IPS DF 6.9 (cell line): ENCODE measurements around the gene SPIRE1.
A peak's percentile ranks its signal among the peaks of the same experiment; 100 is the strongest.

Experiments
- DNase-seq: peaks from one replicate; pipeline ENCODE4 v3.0.0-alpha.2; 2013; ENCODE audit warnings: low read depth, low spot score
- H3K27ac ChIP-seq: one replicate; pipeline ENCODE4 v1.5.1; 2013; ENCODE audit warnings: low read length, control low read depth
- H3K27me3 ChIP-seq: 2 replicates; pipeline ENCODE4 v1.6.1; 2013; ENCODE audit warnings: mild to moderate bottlenecking, low read length; ENCODE audit not compliant: control insufficient read depth, insufficient read depth
- H3K36me3 ChIP-seq: 2 replicates; pipeline ENCODE4 v1.6.1; 2013; ENCODE audit warnings: low read length; ENCODE audit not compliant: control insufficient read depth, insufficient read depth
- H3K4me1 ChIP-seq: 2 replicates; pipeline ENCODE4 v1.6.1; 2013; ENCODE audit warnings: low read length; ENCODE audit not compliant: control insufficient read depth, insufficient read depth
- H3K4me3 ChIP-seq: 2 replicates; pipeline ENCODE4 v1.5.1; 2013; ENCODE audit warnings: mild to moderate bottlenecking, low read length
- H3K9me3 ChIP-seq: 2 replicates; pipeline ENCODE4 v1.6.1; 2013; ENCODE audit warnings: low read length, inconsistent platforms; ENCODE audit not compliant: control insufficient read depth, insufficient read depth
- WGBS: extraction: QIAGEN DNeasy Blood & Tissue Kit; methylation state at CpG from one replicate; pipeline ENCODE4 v1.1.7; 2013; ENCODE audit warnings: mixed read lengths, missing lambda C conversion rate; ENCODE audit not compliant: insufficient read length, insufficient coverage; 5-methylcytosine and 5-hydroxymethylcytosine counted together

Gene SPIRE1

GRCh38 chr18:12657684-12658425, at the start of gene SPIRE1:
Gene SPIRE1 (minus strand): TSS chr18:12658107. CDS start chr18:12657866, 241 bp downstream.
- WGBS = no CpG with 5 or more reads among the region's 112 CpGs
- no peaks in the 10 kb centered on the region for H3K9me3 ChIP-seq
- peaks cover under 1% of the 10 kb centered on the region; the same call in 1 of the 2 replicates for H3K4me1 ChIP-seq
- no peaks in the 10 kb centered on the region for H3K27me3 ChIP-seq
- no peaks in the 10 kb centered on the region for H3K36me3 ChIP-seq
- peak within 1 kb of the TSS; percentile 77 for H3K4me3 ChIP-seq
- H3K27ac ChIP-seq = no peak within 1 kb of the TSS
- DNase-seq = no peak

DNA sequence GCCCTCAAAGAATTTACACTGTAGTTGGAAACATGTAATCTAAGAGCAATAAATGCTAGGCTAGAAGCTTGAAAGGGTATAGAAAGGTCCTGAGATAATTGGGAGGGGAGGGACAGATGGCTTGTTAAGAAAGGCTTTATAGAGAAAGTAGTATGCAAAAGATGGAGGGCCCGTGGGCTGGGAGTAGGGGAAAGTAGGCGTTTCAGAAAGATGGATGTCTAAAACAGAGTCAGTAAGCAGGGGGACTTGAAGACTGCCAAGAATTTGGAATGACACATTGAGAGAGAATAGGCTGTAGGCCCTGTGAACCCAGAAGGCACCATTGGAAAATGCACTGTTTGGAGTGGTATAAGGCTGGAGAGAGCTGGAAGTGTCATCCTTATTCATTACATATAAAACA, 45.8 kb upstream of the SPIRE1 start:
- H3K27me3 ChIP-seq = no peaks in the 10 kb centered on the region
- DNase-seq = no peak
- H3K36me3 ChIP-seq = peaks cover 8% of the 10 kb centered on the region; the same call in 1 of the 2 replicates
- H3K27ac ChIP-seq = no peak overlapping the region
- peak overlapping the region; percentile 85; the same call in 1 of the 2 replicates for H3K4me3 ChIP-seq
- H3K4me1 ChIP-seq = no peaks in the 10 kb centered on the region
- no peaks in the 10 kb centered on the region for H3K9me3 ChIP-seq
- WGBS = no CpG with 5 or more reads among the region's 2 CpGs

- Histone ChIP-seq H3K4me1 (no peaks in the 10 kb centered on the region), H3K36me3 (peaks cover 8% of the 10 kb centered on the region; the same call in 1 of the 2 replicates), H3K27ac (no peak overlapping the region), H3K4me3 (peak overlapping the region; percentile 85), H3K9me3 (no peaks in the 10 kb centered on the region), H3K27me3 (no peaks in the 10 kb centered on the region)
- no peak for DNase-seq
- no CpG with 5 or more reads among the region's 28 CpGs for WGBS
These were observed 45.2 kb upstream of the SPIRE1 start for GRCh38 chr18:12703096-12703567.

DNA sequence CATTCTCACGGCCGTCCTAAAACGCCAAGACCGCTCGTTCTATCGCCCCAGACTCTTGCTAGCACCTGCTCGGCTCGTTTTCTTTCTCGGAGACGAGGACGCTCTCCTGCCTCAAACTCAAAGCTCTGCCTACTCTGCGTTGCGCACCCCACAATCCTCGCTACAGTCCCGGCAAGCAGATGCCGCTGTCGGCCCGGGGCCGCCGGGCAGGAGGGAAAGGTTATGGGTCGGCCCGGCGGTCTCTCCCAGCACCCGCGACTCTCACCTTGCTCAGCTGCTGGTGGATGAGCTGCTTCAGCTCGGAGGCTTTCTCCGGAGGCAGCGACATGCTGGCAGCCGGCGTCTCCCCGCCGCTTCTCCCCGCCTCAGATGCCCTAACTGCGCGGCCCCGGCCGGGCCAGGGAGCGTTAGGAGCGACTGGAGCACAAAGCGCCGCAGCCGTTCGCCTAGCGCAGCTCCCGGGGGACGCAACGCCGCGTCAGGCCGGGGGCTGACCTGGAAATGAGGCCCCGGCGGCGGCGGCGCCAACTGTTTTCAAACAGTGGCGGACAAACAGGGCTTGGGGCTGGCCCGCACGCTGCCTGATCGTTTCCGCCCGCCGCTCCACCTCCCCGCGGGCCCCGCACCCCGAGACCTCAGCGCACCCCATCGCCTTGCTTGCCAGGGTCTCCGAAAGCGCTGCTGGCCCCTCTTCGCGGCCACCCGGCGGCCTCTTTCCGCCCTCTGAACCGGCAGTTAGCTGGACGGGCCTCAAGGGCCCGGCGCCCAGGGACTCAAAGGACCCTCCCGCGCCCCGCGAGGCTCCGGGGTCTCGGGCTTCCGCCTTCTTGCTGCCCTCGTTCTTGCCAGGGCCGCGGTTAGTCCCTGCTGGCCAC, 44.6 kb upstream of the SPIRE1 start, which contains the start of the genes CEP76 and PSMG2:
Gene CEP76 (minus strand): TSS at position 503 of the 875 bp plus-strand sequence. CDS start 175 bp downstream, at position 328.
Gene PSMG2 (plus strand): TSS at position 822 of the 875 bp plus-strand sequence. CDS start 66 bp downstream, outside the sequence.
- peak within 1 kb of the TSS; percentile 85 for H3K4me3 ChIP-seq
- no peaks in the 10 kb centered on the region for H3K9me3 ChIP-seq
- peaks cover 3% of the 10 kb centered on the region; the same call in 1 of the 2 replicates for H3K36me3 ChIP-seq
- H3K27me3 ChIP-seq = no peaks in the 10 kb centered on the region
- H3K27ac ChIP-seq = no peak within 1 kb of the TSS
- DNase-seq = peak; percentile 41
- WGBS = no CpG with 5 or more reads among the region's 89 CpGs
- H3K4me1 ChIP-seq = no peaks in the 10 kb centered on the region

DNA sequence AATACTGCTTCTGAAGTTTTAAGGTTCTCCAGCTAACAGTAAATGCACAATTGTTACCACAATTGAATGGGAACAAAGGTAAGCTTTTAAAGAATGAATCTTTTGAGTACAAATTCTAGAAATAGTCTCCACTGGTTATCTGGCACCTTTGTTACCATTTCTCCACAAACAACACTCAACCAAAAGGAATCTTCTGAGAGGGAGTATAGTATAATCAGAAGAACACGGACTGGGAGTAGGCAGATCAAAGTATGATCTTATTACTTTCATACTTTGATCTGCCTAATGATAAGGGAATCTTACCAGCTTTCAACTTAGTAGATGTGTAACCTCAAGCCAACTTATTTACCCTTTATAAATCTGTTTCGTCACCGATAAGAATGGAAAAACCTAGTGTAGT, 43.3 kb upstream of the SPIRE1 start:
- Histone ChIP-seq H3K27me3 (no peaks in the 10 kb centered on the region), H3K4me1 (no peaks in the 10 kb centered on the region), H3K36me3 (peaks cover 2% of the 10 kb centered on the region; the same call in 1 of the 2 replicates), H3K9me3 (no peaks in the 10 kb centered on the region), H3K4me3 (no peak overlapping the region; the same call in 1 of the 2 replicates), H3K27ac (no peak overlapping the region)
- DNase-seq = no peak
- WGBS = no CpG with 5 or more reads among the region's 3 CpGs

GRCh38 chr18:12699747-12700146, 41.8 kb upstream of the SPIRE1 start:
- H3K36me3 ChIP-seq = peaks cover 2% of the 10 kb centered on the region; the same call in 1 of the 2 replicates
- no peak for DNase-seq
- WGBS = no CpG with 5 or more reads among the region's 2 CpGs
- no peak overlapping the region for H3K4me3 ChIP-seq
- H3K27me3 ChIP-seq = no peaks in the 10 kb centered on the region
- no peaks in the 10 kb centered on the region for H3K4me1 ChIP-seq
- H3K9me3 ChIP-seq = no peaks in the 10 kb centered on the region
- H3K27ac ChIP-seq = no peak overlapping the region

- Histone ChIP-seq H3K4me1 (no peaks in the 10 kb centered on the region), H3K4me3 (no peak overlapping the region), H3K36me3 (peaks cover 2% of the 10 kb centered on the region; the same call in 1 of the 2 replicates), H3K27me3 (no peaks in the 10 kb centered on the region), H3K27ac (no peak overlapping the region), H3K9me3 (no peaks in the 10 kb centered on the region)
- DNase-seq = no peak
- no CpG with 5 or more reads among the region's 2 CpGs for WGBS
These were observed 36.1 kb upstream of the SPIRE1 start for GRCh38 chr18:12694032-12694431.

DNA sequence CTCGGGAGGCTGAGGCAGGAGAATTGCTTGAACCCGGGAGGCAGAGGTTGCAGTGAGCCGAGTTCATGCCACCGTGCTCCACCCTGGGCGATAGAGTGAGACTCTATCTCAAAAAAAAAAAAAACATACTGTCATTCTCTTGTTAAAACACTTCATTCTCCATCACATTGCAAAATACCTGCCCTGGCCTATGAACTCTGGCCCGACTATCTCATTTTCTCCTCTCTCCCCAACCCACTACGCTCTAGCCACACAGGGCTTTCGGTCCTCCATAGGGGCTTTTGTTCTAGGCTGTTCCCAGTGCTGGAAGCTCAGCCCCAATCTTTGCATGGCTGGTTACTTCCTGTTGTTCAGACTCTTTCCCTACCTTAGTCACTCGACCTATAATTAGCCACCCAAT, 34.3 kb upstream of the SPIRE1 start:
- no peaks in the 10 kb centered on the region for H3K27me3 ChIP-seq
- DNase-seq = no peak
- no peaks in the 10 kb centered on the region for H3K36me3 ChIP-seq
- H3K27ac ChIP-seq = no peak overlapping the region
- H3K9me3 ChIP-seq = no peaks in the 10 kb centered on the region
- WGBS = no CpG with 5 or more reads among the region's 9 CpGs
- no peaks in the 10 kb centered on the region for H3K4me1 ChIP-seq
- no peak overlapping the region for H3K4me3 ChIP-seq

DNA sequence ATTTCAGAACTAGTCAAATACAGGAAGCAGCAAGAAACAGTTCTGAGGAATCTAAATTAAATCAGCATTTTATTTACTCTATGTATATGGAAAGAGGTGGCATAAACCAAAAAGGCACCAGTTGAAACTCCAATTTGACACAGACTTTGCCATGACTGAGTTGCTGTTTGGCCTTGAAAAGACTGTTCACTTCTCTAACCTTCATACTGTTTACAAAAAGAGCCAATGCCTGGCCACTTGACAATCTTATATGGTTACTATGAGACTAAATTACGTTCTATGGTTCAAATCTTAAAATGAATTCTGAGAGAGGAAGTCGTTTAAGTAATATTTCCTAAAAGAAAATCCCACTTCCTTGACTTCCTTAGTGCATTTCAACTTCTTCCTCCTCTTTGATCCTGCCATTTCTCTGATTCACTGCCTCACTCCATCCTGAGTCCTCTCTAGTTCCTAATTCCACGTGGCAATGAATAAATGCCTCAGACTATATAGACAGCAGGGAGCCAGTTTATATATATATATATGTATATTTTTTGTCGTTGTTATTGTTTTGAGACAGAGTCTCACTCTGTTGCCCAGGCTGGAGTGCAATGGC, 31.4 kb upstream of the SPIRE1 start:
- no CpG with 5 or more reads among the region's 4 CpGs for WGBS
- H3K27me3 ChIP-seq = no peaks in the 10 kb centered on the region

DNA sequence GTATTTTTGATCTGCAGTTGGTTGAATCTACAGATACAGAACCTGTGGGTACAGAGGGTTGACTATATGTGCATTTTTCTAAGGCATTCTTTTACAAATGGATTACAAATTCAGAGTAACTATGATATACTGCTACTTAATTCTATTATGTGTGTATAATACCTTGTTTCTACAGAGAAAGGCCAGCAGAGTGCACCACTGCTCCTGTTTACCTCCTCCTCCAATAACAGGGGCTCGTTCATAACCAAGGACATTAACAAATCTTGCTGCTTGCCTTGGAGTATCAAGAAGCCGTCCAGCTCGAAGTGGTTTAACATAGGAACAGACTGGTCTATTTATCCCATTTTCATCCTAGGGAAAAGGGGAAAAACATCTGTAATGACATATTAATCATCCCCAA, 28.2 kb upstream of the SPIRE1 start:
- H3K4me3 ChIP-seq = no peak overlapping the region
- no peaks in the 10 kb centered on the region for H3K9me3 ChIP-seq
- WGBS = no CpG with 5 or more reads among the region's 3 CpGs
- H3K36me3 ChIP-seq = no peaks in the 10 kb centered on the region; the same call in 1 of the 2 replicates
- DNase-seq = no peak
- H3K27ac ChIP-seq = no peak overlapping the region
- no peaks in the 10 kb centered on the region for H3K27me3 ChIP-seq
- H3K4me1 ChIP-seq = no peaks in the 10 kb centered on the region

More for the DNA sequence above, 31.4 kb upstream of the SPIRE1 start:
- H3K4me1 ChIP-seq = no peaks in the 10 kb centered on the region
- H3K36me3 ChIP-seq = no peaks in the 10 kb centered on the region; the same call in 1 of the 2 replicates
- H3K9me3 ChIP-seq = no peaks in the 10 kb centered on the region
- DNase-seq = no peak
- H3K27ac ChIP-seq = no peak overlapping the region
- H3K4me3 ChIP-seq = no peak overlapping the region
